Measurements from ENCODE around the gene ELMO1.

Gene ELMO1

DNA sequence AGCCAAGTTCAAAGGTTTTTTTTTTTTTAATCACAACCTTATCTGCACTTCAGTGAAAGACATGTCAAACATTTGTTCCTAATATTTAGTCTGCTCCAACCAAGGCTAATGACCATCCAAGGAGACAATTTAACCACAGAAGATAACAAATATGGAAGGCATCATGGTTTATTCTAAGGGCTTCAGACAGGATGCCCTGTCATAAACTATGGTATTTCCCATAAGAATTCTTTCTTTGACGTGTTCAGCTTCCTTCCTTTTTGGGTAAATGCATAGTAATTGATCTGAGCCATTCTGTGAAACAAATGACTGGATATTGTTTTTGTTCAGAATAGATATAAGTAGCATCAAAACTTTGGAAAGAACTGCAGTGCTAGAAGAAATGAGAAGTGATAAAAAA lies 397.9 kb downstream of the ELMO1 start:
- DNase-seq (ENCODE audit: low read depth) = no peak

DNA sequence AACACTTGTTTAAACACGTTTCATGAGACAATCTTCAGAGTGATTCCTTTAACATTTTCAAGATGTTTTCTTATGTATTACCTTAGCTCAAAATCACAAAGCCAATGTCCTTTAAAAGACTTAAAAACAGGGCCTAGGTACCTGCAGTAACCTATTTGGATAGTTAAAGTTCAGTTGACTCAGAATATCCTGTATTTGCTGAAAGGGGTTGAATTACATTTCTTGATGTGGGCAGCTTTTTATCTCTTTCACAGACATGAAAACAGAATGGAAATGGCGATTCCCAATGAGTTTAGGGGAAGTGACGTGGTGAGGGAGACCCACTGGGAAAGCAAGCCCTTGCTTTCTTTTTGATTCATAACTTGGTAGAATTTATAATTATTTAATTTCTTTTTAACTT lies 400.0 kb downstream of the ELMO1 start:
- DNase-seq (ENCODE audit: low read depth) = no peak

GRCh38 chr7:37047260-37047659 lies 401.4 kb downstream of the ELMO1 start:
- no peak for DNase-seq (ENCODE audit: low read depth)

DNA sequence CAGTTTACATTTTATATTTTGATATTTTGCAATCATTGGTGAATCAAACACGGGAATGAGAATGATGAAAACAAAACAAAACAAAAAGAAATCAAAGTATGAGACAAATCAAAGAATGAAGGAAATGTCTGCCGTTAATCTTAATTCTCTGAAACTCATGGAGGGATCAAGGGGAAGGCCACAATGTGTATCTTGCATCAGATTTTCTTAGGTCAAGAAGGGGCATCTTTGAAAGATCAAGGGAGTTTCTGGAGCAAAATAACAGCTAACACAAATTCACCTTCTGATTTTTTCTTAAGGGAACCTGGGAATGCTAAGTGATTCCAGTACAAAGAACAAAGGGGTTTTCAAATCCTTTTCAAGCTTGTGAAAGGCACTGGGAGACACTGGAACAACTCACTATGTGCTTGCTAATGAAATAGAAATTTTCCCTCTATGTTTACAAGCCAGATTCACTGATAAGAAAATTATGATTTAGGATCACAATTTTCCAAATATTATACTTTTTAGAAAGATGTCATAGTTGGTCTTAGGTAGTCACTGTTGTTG lies 402.1 kb downstream of the ELMO1 start:
- no peak for DNase-seq (ENCODE audit: low read depth)

- no peak for DNase-seq (ENCODE audit: low read depth)
Measured at GRCh38 chr7:37045681-37046179, 402.9 kb downstream of the ELMO1 start.

GRCh38 chr7:37041461-37041860 lies 407.2 kb downstream of the ELMO1 start:
- DNase-seq (ENCODE audit: low read depth) = no peak

DNA sequence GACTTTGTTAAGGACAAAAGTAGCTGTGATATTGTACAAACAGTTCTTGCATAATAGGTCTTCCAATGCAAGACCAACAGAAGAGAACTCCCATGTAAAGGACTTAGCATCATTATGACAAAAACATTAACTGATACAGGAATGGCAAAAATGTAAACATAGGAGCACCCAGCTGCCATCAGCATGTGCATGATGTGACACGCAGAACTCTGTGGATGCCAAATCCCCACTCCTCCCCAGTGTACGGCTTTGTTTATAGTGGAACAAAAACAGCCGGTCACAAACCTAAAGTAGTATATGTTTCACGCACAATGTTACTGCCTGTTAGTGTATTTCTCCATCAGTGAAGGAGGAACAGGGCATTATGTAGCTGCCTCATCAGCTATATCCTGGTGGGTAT lies 408.3 kb downstream of the ELMO1 start:
- DNase-seq (ENCODE audit: low read depth) = no peak

GRCh38 chr7:37039131-37039749 lies 409.4 kb downstream of the ELMO1 start:
- no peak for DNase-seq (ENCODE audit: low read depth)

- no peak for DNase-seq (ENCODE audit: low read depth)
Measured at GRCh38 chr7:37038706-37039105, 410.0 kb downstream of the ELMO1 start.

- no peak for DNase-seq (ENCODE audit: low read depth)
Measured at GRCh38 chr7:37037286-37037685, 411.4 kb downstream of the ELMO1 start.

GRCh38 chr7:37035631-37036030 lies 413.0 kb downstream of the ELMO1 start:
- DNase-seq (ENCODE audit: low read depth) = no peak

- no peak for DNase-seq (ENCODE audit: low read depth)
Measured at GRCh38 chr7:37033141-37033540, 415.5 kb downstream of the ELMO1 start.

DNA sequence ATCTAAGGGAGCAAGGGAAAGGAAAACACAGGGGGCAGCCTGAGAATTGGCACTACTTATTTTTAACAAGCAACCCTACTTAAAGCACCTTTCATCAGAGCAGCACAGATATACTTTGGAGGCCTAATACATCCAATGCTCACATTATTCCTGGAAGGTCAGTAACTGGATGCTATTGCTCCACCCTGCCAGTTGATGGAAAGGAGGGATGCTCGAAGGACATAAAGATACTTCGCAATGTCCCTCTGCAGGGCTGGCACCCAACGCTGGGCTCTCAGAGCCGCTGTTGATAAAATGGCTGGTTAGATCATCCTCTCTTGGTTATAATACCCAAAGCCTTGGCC lies 416.4 kb downstream of the ELMO1 start:
- no peak for DNase-seq (ENCODE audit: low read depth)

- no peak for DNase-seq (ENCODE audit: low read depth)
Measured at GRCh38 chr7:37031571-37032257, 416.9 kb downstream of the ELMO1 start.

DNA sequence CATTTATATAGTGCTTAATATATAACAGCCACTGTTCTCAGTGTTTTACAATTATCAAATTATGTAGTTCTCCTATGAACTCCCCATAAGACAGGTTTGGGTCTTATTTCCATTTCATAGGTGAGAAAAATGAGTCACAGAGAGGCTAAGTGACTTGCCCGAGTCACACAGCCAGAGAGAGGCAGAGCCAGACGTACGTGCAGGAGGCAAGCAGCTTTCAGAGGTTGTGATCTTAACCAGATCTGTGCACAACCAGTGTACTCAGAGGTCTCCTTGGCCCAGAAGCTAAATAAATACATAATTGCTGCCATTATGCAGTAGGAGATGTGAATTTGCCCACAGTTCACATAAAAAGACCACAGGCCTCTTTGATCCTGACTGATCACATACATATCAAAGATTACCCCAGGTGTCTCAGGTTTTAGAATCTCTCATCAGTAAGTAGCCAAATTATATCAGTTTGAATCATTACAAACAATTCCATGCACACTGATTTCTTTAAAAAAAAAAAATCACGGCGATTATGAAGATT lies 419.7 kb downstream of the ELMO1 start:
- DNase-seq (ENCODE audit: low read depth) = no peak

GRCh38 chr7:37027557-37028341 lies 420.9 kb downstream of the ELMO1 start:
- DNase-seq (ENCODE audit: low read depth) = no peak

GRCh38 chr7:37027104-37027503 lies 421.6 kb downstream of the ELMO1 start:
- DNase-seq (ENCODE audit: low read depth) = no peak

DNA sequence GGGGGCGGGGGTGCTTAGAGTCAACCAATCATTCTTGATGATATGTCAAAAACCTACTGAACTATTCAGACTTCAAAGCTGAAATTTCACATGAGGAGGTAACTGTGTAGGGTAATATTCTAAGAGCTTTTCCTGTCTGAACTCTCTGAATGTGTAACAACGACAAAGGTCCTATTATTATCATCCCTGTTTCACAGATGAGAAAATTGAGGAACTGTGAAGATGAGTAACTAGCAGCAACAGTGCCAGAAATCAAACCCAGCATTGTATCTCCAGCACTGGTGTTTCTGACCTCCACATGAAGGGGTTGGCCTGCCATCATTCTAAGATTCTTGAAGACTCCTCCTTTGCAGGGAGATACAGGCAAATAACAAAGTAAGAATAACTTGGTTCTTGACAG lies 429.7 kb downstream of the ELMO1 start:
- no peak for DNase-seq (ENCODE audit: low read depth)

- no peak for DNase-seq (ENCODE audit: low read depth)
Measured at GRCh38 chr7:37016064-37016878, 432.4 kb downstream of the ELMO1 start.

DNA sequence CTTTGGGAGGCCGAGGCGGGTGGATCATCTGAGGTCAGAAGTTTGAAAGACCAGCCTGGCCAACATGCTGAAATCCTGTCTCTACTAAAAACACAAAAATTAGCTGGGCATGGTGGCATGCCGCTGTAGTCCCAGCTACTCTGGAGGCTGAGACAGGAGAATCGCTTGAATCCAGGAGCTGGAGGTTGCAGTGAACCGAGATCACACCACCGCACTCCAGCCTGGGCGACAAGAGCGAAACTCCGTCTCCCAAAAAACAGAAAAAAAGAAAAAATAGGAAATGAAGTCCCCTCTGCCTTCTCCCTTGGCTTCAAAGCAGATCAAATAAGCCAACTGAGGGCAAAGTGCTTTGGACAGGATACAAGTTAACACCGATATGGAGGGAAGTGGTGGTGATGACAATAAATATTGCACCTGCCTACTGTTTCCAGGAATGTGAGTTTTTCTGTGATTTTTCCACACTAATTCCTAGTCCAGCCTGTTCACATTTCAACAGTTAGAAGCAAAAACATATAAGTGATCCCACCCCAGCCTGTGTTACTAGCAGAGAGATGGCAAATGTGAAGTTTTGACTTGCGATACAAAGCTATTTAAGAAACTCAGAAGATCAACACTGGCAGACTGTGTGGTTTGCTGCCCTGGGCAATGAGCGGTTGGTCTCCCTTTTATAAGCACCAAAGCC lies 433.2 kb downstream of the ELMO1 start:
- DNase-seq (ENCODE audit: low read depth) = no peak

DNA sequence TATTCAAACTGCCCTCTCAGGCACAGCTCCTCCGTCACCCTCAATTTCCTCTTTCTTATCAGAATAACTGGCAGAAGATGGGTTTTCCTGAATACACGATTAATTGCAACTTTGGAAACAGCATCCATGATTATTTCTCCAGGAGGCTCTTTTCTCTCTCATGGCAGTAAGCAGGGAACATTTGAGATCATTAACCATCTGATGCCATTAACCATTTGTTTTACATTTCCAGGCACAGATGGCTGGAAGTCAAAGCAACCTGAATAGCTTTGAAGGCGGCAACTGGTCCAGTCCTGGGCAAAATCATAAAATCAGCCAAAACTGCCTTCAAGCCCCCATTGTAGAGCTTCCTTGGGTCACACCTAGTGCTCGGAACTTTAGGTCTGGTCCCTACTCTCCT lies 434.9 kb downstream of the ELMO1 start:
- no peak for DNase-seq (ENCODE audit: low read depth)

Measured in stimulated activated CD8-positive, alpha-beta memory T cell treated with anti-CD3 and anti-CD28 coated beads, Interleukin-15, amount 100 ng/mL, for 24 hours (primary cell).